Body of pancreas (tissue), 4 donors: ENCODE measurements around the gene PTRHD1. TPM values are rescaled to one million over a fixed set of nuclear protein-coding genes. Genes with fewer than 3 reads are reported as not detected.

ENCODE experiments used
- ATAC-seq: fragments of 150-250 bp; one replicate; pipeline ENCODE4 v1.9.1; 2016
- DNase-seq, 4 donors: peaks; one replicate each; pipeline ENCODE4 v3.0.0-alpha.2; 2019
- H3K27ac ChIP-seq, 4 donors: fragments of 200-600 bp; sonication (generic); 1 replicate in 3 of 4; 2 replicates in 1 of 4; pipeline versions ENCODE4 v1.5.1 to v1.6.1; 2016 to 2019; ENCODE audit warnings: mild to moderate bottlenecking in 1 of 4, mixed read lengths in 1 of 4, moderate library complexity in 1 of 4
- H3K27me3 ChIP-seq, 2 donors: fragments of 200-600 bp; sonication (generic); one replicate each; pipeline ENCODE4 v1.6.0; 2016; ENCODE audit warnings: mild to moderate bottlenecking in 1 of 2
- H3K36me3 ChIP-seq, 2 donors: fragments of 200-600 bp; sonication (generic); replicated peaks in 1 of 2; 2 replicates each; pipeline ENCODE4 v1.5.1; 2016; ENCODE audit warnings: low read depth in 2 of 2; ENCODE audit not compliant: insufficient read depth in 1 of 2
- H3K4me1 ChIP-seq: fragments of 200-600 bp; sonication (generic); one replicate; pipeline ENCODE4 v1.6.0; 2016
- H3K4me3 ChIP-seq, 2 donors: fragments of 200-600 bp; sonication (generic); 1 replicate in 1 of 2; 2 replicates in 1 of 2; pipeline ENCODE4 v1.5.1; 2016 to 2019
- H3K9me3 ChIP-seq, 3 donors: fragments of 200-600 bp; sonication (generic); 1 replicate in 2 of 3; 2 replicates in 1 of 3; pipeline ENCODE4 v1.5.1; 2016
- CTCF ChIP-seq, 7 experiments: fragments of 450-650 bp in 4 of 7; fragments of 200-600 bp in 3 of 7; sonication (generic) in 3 of 7; IDR thresholded peaks; one replicate each; pipeline ENCODE4 v1.5.1; 2016 to 2019; ENCODE audit warnings: antibody characterized with exemption in 7 of 7
- POLR2A ChIP-seq, 3 donors: fragments of 450-650 bp; IDR thresholded peaks; one replicate each; pipeline ENCODE4 v1.6.1; 2016; ENCODE audit warnings: antibody characterized with exemption in 3 of 3, mild to moderate bottlenecking in 2 of 3
- WGBS, 2 donors: methylation state at CpG; one replicate each; pipeline ENCODE4 v1.1.5; 2017; 5-methylcytosine and 5-hydroxymethylcytosine counted together
- intact Hi-C: fragments of 100-400 bp; cut with DNase I; formaldehyde crosslinking; loops from one replicate; pipeline ENCODE4 v1.15.1; 2023
- total RNA-seq, 2 donors: library from RNA; depleted of rRNA; stranded (reverse); fragments of >200 nt; gene quantifications; one replicate each; pipeline ENCODE4 v1.1.0, GENCODE V29; 2016

The PTRHD1 gene
- total RNA-seq, 2 donors from 2014 or later, result 13.7 to 15.5 TPM

- intact Hi-C loops, result no loop called here
- 94% methylated on average over 4 of the region's 4 CpGs for WGBS, 2 donors
- DNase-seq, result no peak
These were observed 29.3 kb downstream of the PTRHD1 start for GRCh38 chr2:24763843-24764242.

GRCh38 chr2:24762518-24762917 lies 30.7 kb downstream of the PTRHD1 start:
- H3K4me1 ChIP-seq, result no peaks in the 10 kb centered on the region
- intact Hi-C loops, result no loop called here
- H3K27me3 ChIP-seq, result no peaks in the 10 kb centered on the region
- 55 to 57% methylated on average over 2 of the region's 2 CpGs for WGBS, 2 donors
- H3K27ac ChIP-seq, result no peak overlapping the region
- no peaks in the 10 kb centered on the region for H3K9me3 ChIP-seq
- no peak for ATAC-seq
- no peak overlapping the region for H3K4me3 ChIP-seq
- no peak for DNase-seq
- H3K36me3 ChIP-seq, result peaks cover 0 to 23% of the 10 kb centered on the region in 2 donors
- TF ChIP-seq CTCF (IDR thresholded peaks at IDR 0.05) (no peak), POLR2A (IDR thresholded peaks at IDR 0.05) (no peak)

More at GRCh38 chr2:24763843-24764242, 29.3 kb downstream of the PTRHD1 start:
- Histone ChIP-seq H3K9me3 (no peaks in the 10 kb centered on the region), H3K4me1 (no peaks in the 10 kb centered on the region), H3K27ac (no peak overlapping the region), H3K27me3 (no peaks in the 10 kb centered on the region), H3K36me3 (peaks cover 0 to 21% of the 10 kb centered on the region in 2 donors), H3K4me3 (no peak overlapping the region)
- TF ChIP-seq POLR2A (IDR thresholded peaks at IDR 0.05) (no peak), CTCF (IDR thresholded peaks at IDR 0.05) (no peak)
- no peak for ATAC-seq

- DNase-seq, result no peak
- Histone ChIP-seq H3K27me3 (no peaks in the 10 kb centered on the region), H3K36me3 (peaks cover 0 to 23% of the 10 kb centered on the region in 2 donors), H3K27ac (no peak overlapping the region), H3K4me3 (no peak overlapping the region), H3K9me3 (no peaks in the 10 kb centered on the region), H3K4me1 (no peaks in the 10 kb centered on the region)
- TF ChIP-seq POLR2A (IDR thresholded peaks at IDR 0.05), result no peak
- no peak for TF ChIP-seq CTCF (IDR thresholded peaks at IDR 0.05)
- no peak for ATAC-seq
- intact Hi-C loops, result no loop called here
- 90 to 92% methylated on average over 5 of the region's 5 CpGs for WGBS, 2 donors
These were observed 31.3 kb downstream of the PTRHD1 start for GRCh38 chr2:24761866-24762265.

GRCh38 chr2:24756789-24757188 lies 36.4 kb downstream of the PTRHD1 start:
- WGBS, 2 donors, result 93 to 100% methylated on average over 1 of the region's 1 CpG
- ATAC-seq (no peak), DNase-seq (no peak)
- H3K4me3 ChIP-seq, result no peak overlapping the region
- no peak overlapping the region for H3K27ac ChIP-seq
- H3K27me3 ChIP-seq, result no peaks in the 10 kb centered on the region
- TF ChIP-seq POLR2A (IDR thresholded peaks at IDR 0.05) (no peak), CTCF (IDR thresholded peaks at IDR 0.05) (no peak)
- intact Hi-C loops, result no loop called here
- no peaks in the 10 kb centered on the region for H3K4me1 ChIP-seq
- no peaks in the 10 kb centered on the region for H3K9me3 ChIP-seq
- peaks cover 0 to 23% of the 10 kb centered on the region in 2 donors for H3K36me3 ChIP-seq

GRCh38 chr2:24754985-24755705 lies 38.0 kb downstream of the PTRHD1 start:
- Histone ChIP-seq H3K4me1 (no peaks in the 10 kb centered on the region), H3K27ac (no peak overlapping the region), H3K36me3 (peaks cover 0 to 23% of the 10 kb centered on the region in 2 donors), H3K9me3 (no peaks in the 10 kb centered on the region), H3K4me3 (no peak overlapping the region), H3K27me3 (no peaks in the 10 kb centered on the region)
- TF ChIP-seq POLR2A (IDR thresholded peaks at IDR 0.05) (no peak), CTCF (IDR thresholded peaks at IDR 0.05) (no peak)
- WGBS, 2 donors, result 86% methylated on average over 3 of the region's 3 CpGs
- ATAC-seq (no peak), DNase-seq (no peak)
- intact Hi-C loops, result no loop called here
